Choroid plexus epithelial cell (primary cell): ENCODE data around the gene OGDH.
A peak's percentile ranks its signal among the peaks of the same experiment; 100 is the strongest.

ENCODE experiments used
- DNase-seq: peaks from one replicate; pipeline ENCODE4 v3.0.0-alpha.2; 2010; ENCODE audit warnings: low read depth
- H3K4me3 ChIP-seq: 2 replicates; pipeline ENCODE4 v1.5.1; 2011; ENCODE audit warnings: low read depth, mild to moderate bottlenecking, control low read depth, low read length, moderate library complexity
- CTCF ChIP-seq: conservative IDR thresholded peaks from 2 replicates; pipeline ENCODE4 v1.5.1; 2011; ENCODE audit warnings: low read depth, mild to moderate bottlenecking, control low read depth, inconsistent platforms, low read length, moderate library complexity

Gene OGDH

GRCh38 chr7:44749992-44750391 is 143.6 kb downstream of the OGDH start:
- DNase-seq: no peak
- no peak for TF ChIP-seq CTCF
- peak overlapping the region; percentile 80 for H3K4me3 ChIP-seq

GRCh38 chr7:44750424-44750823 is 144.0 kb downstream of the OGDH start:
- no peak overlapping the region for H3K4me3 ChIP-seq
- no peak for DNase-seq

GRCh38 chr7:44750921-44751571 is 144.6 kb downstream of the OGDH start:
- no peak overlapping the region for H3K4me3 ChIP-seq
- TF ChIP-seq CTCF: no peak
- peak; percentile 78 for DNase-seq

More at GRCh38 chr7:44750424-44750823, 144.0 kb downstream of the OGDH start:
- no peak for TF ChIP-seq CTCF

- no peak for TF ChIP-seq CTCF
- H3K4me3 ChIP-seq: no peak overlapping the region
Measured at GRCh38 chr7:44752822-44753221, 146.4 kb downstream of the OGDH start.

GRCh38 chr7:44754802-44755697 is 148.6 kb downstream of the OGDH start:
- DNase-seq: no peak
- H3K4me3 ChIP-seq: no peak overlapping the region

More at GRCh38 chr7:44752822-44753221, 146.4 kb downstream of the OGDH start:
- no peak for DNase-seq

GRCh38 chr7:44755698-44756627 is 149.5 kb downstream of the OGDH start:
- H3K4me3 ChIP-seq: no peak overlapping the region
- TF ChIP-seq CTCF: no peak
- DNase-seq: no peak

More at GRCh38 chr7:44754802-44755697, 148.6 kb downstream of the OGDH start:
- TF ChIP-seq CTCF: no peak
